Large intestine (tissue), 12 donors: ENCODE data around the gene HPS4. TPM values are rescaled to one million over a fixed set of nuclear protein-coding genes. Genes with fewer than 3 reads are reported as not detected.
"Not testable (repeated sequence)": the region's sequence is repeated elsewhere in the genome, so short reads cannot be mapped to it uniquely, and the experiment has no call there.

Experiments
- DNase-seq, 2 donors: peaks; one replicate each; pipeline versions ENCODE4 v3.0.0 to v3.0.0-alpha.2; 2013
- H3K27ac ChIP-seq: one replicate; pipeline ENCODE4 v1.5.1; 2013; ENCODE audit warnings: low read length
- H3K27me3 ChIP-seq: 2 replicates; pipeline ENCODE4 v1.6.1; 2013; ENCODE audit warnings: low read length; ENCODE audit not compliant: control insufficient read depth, insufficient read depth
- H3K36me3 ChIP-seq: 2 replicates; pipeline ENCODE4 v1.6.1; 2013; ENCODE audit warnings: low read length; ENCODE audit not compliant: control insufficient read depth, insufficient read depth
- H3K4me1 ChIP-seq: one replicate; pipeline ENCODE4 v1.6.1; 2013; ENCODE audit warnings: low read length; ENCODE audit not compliant: control insufficient read depth, insufficient read depth
- H3K4me3 ChIP-seq: one replicate; pipeline ENCODE4 v1.5.1; 2013; ENCODE audit warnings: low read length
- H3K9me3 ChIP-seq: one replicate; pipeline ENCODE4 v1.6.1; 2013; ENCODE audit warnings: mild to moderate bottlenecking, low read depth, low read length, moderate library complexity; ENCODE audit not compliant: control insufficient read depth
- WGBS: methylation state at CpG from one replicate; pipeline ENCODE4 v1.1.5; 2013; ENCODE audit warnings: low lambda C conversion rate; ENCODE audit not compliant: insufficient coverage; 5-methylcytosine and 5-hydroxymethylcytosine counted together
- long read RNA-seq, 11 donors: transcript quantifications; one replicate each; lab custom pipeline, GENCODE V29; 2026
- polyA plus RNA-seq: library from polyadenylated mRNA; unstranded; fragments of 120-200 nt; gene quantifications from one replicate; pipeline ENCODE4 v1.2.1, GENCODE V29; 2013

Gene HPS4
- 47.3 TPM for polyA plus RNA-seq
- long read RNA-seq, donor 1, result 0 reads
- long read RNA-seq, donor 2, partial matches to known transcripts, result 0 of 2 reads
- long read RNA-seq, donor 2, other reads (novel, unspliced or antisense), result 0 of 2 reads
- long read RNA-seq, donor 3, full-length matches to known transcripts, result 1 of 6 reads
- long read RNA-seq, donor 3, partial matches to known transcripts, result 5 of 6 reads
- long read RNA-seq, donor 3, other reads (novel, unspliced or antisense), result 0 of 6 reads
- long read RNA-seq, donor 4, result 0 reads
- long read RNA-seq, donor 5, full-length matches to known transcripts, result 1 of 1 reads
- long read RNA-seq, donor 5, partial matches to known transcripts, result 0 of 1 reads
- long read RNA-seq, donor 5, other reads (novel, unspliced or antisense), result 0 of 1 reads
- long read RNA-seq, donor 6, full-length matches to known transcripts, result 4 of 10 reads
- long read RNA-seq, donor 6, partial matches to known transcripts, result 6 of 10 reads
- long read RNA-seq, donor 6, other reads (novel, unspliced or antisense), result 0 of 10 reads
- long read RNA-seq, donor 7, result 0 reads
- long read RNA-seq, donor 8, partial matches to known transcripts, result 0 of 3 reads
- long read RNA-seq, donor 8, other reads (novel, unspliced or antisense), result 0 of 3 reads
- long read RNA-seq, donor 9, full-length matches to known transcripts, result 2 of 7 reads
- long read RNA-seq, donor 9, partial matches to known transcripts, result 5 of 7 reads
- long read RNA-seq, donor 9, other reads (novel, unspliced or antisense), result 0 of 7 reads
- long read RNA-seq, donor 10, full-length matches to known transcripts, result 3 of 3 reads
- long read RNA-seq, donor 10, partial matches to known transcripts, result 0 of 3 reads
- long read RNA-seq, donor 10, other reads (novel, unspliced or antisense), result 0 of 3 reads
- long read RNA-seq, donor 11, partial matches to known transcripts, result 0 of 3 reads
- long read RNA-seq, donor 11, other reads (novel, unspliced or antisense), result 0 of 3 reads

GRCh38 chr22:26483439-26484359 lies at the start of gene HPS4, which contains the start of gene SRRD:
TSS of gene HPS4 (minus strand) at chr22:26483783. CDS start at chr22:26481762, 2,021 bp downstream.
TSS of gene SRRD (plus strand) at chr22:26483877. CDS start at chr22:26483891, 14 bp downstream.
- 0% methylated on average over 2 of the region's 85 CpGs for WGBS
- no peaks in the 10 kb centered on the region for H3K9me3 ChIP-seq
- no peaks in the 10 kb centered on the region for H3K27me3 ChIP-seq
- H3K4me3 ChIP-seq, result peak within 1 kb of the TSS; percentile 81
- H3K36me3 ChIP-seq, result peaks cover 20% of the 10 kb centered on the region
- H3K4me1 ChIP-seq, result peaks cover 31% of the 10 kb centered on the region
- peak within 1 kb of the TSS; percentile 99 for H3K27ac ChIP-seq
- DNase-seq, result peak; percentile 93 to 96

- peaks cover 24% of the 10 kb centered on the region for H3K36me3 ChIP-seq
- peaks cover 3% of the 10 kb centered on the region for H3K4me1 ChIP-seq
- H3K27me3 ChIP-seq, result no peaks in the 10 kb centered on the region
- no peak overlapping the region for H3K4me3 ChIP-seq
- no peaks in the 10 kb centered on the region for H3K9me3 ChIP-seq
- no CpG with 5 or more reads among the region's 2 CpGs for WGBS
- H3K27ac ChIP-seq, result no peak overlapping the region
- no peak for DNase-seq
These were observed 45.8 kb upstream of the HPS4 start for GRCh38 chr22:26529345-26529744.

GRCh38 chr22:26528518-26528917 lies 44.9 kb upstream of the HPS4 start:
- H3K4me1 ChIP-seq, DNase-seq, H3K9me3 ChIP-seq, H3K27me3 ChIP-seq, H3K4me3 ChIP-seq, H3K27ac ChIP-seq: not testable (repeated sequence)
- H3K36me3 ChIP-seq, result peaks cover 22% of the 10 kb centered on the region
- no CpG with 5 or more reads among the region's 9 CpGs for WGBS

GRCh38 chr22:26527574-26528465 lies 44.2 kb upstream of the HPS4 start:
- no peaks in the 10 kb centered on the region for H3K9me3 ChIP-seq
- peaks cover 9% of the 10 kb centered on the region for H3K4me1 ChIP-seq
- no peak for DNase-seq
- no peak overlapping the region for H3K4me3 ChIP-seq
- H3K27ac ChIP-seq, result no peak overlapping the region
- WGBS, result 100% methylated on average over 1 of the region's 15 CpGs
- peaks cover 20% of the 10 kb centered on the region for H3K36me3 ChIP-seq
- no peaks in the 10 kb centered on the region for H3K27me3 ChIP-seq

DNA sequence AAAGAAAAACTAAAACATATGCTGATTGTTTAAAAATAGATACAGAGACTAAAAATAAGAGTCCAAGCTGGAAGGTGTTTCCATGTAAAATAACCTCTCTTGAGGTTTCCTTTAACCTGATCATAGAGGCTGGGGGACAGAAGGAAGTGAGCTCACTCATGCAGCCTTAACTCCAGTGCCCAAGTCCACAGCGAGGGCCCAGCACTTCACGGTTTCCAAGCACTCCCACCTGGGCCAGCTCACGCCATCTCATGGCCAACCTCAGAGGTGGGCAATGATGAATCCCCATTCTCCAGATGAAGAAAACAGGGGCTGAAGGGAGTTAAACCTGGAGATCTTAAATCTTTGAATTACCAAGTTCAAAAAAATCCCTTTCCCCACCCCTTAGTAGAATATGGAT lies 43.6 kb upstream of the HPS4 start:
- DNase-seq, result no peak
- Histone ChIP-seq H3K27ac (no peak overlapping the region), H3K4me3 (no peak overlapping the region), H3K27me3 (no peaks in the 10 kb centered on the region), H3K4me1 (peaks cover 9% of the 10 kb centered on the region), H3K36me3 (peaks cover 15% of the 10 kb centered on the region), H3K9me3 (no peaks in the 10 kb centered on the region)
- no CpG with 5 or more reads among the region's 3 CpGs for WGBS

- Histone ChIP-seq H3K4me1 (peaks cover 9% of the 10 kb centered on the region), H3K27ac (peak overlapping the region; percentile 46), H3K27me3 (no peaks in the 10 kb centered on the region), H3K4me3 (no peak overlapping the region), H3K36me3 (peaks cover 12% of the 10 kb centered on the region), H3K9me3 (no peaks in the 10 kb centered on the region)
- WGBS, result 86% methylated on average over 2 of the region's 7 CpGs
- no peak for DNase-seq
These were observed 42.5 kb upstream of the HPS4 start for GRCh38 chr22:26525946-26526564.

DNA sequence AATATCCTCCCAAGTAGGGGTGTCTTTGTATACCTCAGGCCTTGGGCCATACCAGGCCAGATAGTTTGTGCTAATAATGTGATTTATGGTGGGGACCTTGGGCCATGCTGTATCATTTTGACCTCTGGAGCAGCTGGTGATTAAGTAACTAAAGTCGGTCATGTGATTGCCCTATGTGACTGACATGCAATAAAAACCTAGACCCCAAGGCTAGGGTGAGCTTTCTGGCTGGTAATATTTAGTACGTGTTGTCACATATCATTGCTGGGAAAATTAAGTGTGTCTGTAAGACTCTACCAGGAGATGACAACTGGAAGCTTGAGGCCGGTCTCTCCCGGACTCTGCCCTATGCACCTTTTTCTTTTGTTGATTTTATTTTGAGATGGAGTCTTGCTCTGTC lies 41.3 kb upstream of the HPS4 start:
- Histone ChIP-seq H3K9me3 (no peaks in the 10 kb centered on the region), H3K4me3 (no peak overlapping the region), H3K27ac (peak overlapping the region; percentile 46), H3K27me3 (no peaks in the 10 kb centered on the region), H3K4me1 (peaks cover 9% of the 10 kb centered on the region), H3K36me3 (peaks cover 10% of the 10 kb centered on the region)
- DNase-seq, result peak; percentile 87 to 96
- no CpG with 5 or more reads among the region's 4 CpGs for WGBS

GRCh38 chr22:26522592-26522991 lies 39.0 kb upstream of the HPS4 start:
- H3K9me3 ChIP-seq, result no peaks in the 10 kb centered on the region
- WGBS, result no CpG with 5 or more reads among the region's 4 CpGs
- H3K4me1 ChIP-seq, result peaks cover 9% of the 10 kb centered on the region
- H3K27ac ChIP-seq, result no peak overlapping the region
- no peak overlapping the region for H3K4me3 ChIP-seq
- peaks cover 2% of the 10 kb centered on the region for H3K36me3 ChIP-seq
- no peak for DNase-seq
- H3K27me3 ChIP-seq, result no peaks in the 10 kb centered on the region

- Histone ChIP-seq H3K27ac (no peak overlapping the region), H3K4me1 (peaks cover 9% of the 10 kb centered on the region)
- WGBS, result no CpG with 5 or more reads among the region's 2 CpGs
These were observed 38.4 kb upstream of the HPS4 start for GRCh38 chr22:26522012-26522411.

More at GRCh38 chr22:26522012-26522411, 38.4 kb upstream of the HPS4 start:
- DNase-seq, result no peak
- no peaks in the 10 kb centered on the region for H3K9me3 ChIP-seq
- H3K4me3 ChIP-seq, result no peak overlapping the region
- no peaks in the 10 kb centered on the region for H3K27me3 ChIP-seq
- no peaks in the 10 kb centered on the region for H3K36me3 ChIP-seq
